Myometrial cell (primary cell): Measurements from ENCODE around the gene GORASP1. TPM values are rescaled to one million over a fixed set of nuclear protein-coding genes. Genes with fewer than 3 reads are reported as not detected.

Experiments used
- total RNA-seq: library from RNA; depleted of rRNA; stranded (reverse); fragments of >200 nt; gene quantifications from 2 replicates; pipeline ENCODE4 v1.2.3, GENCODE V29; 2015

The GORASP1 gene
- 32.6 and 41.8 TPM in 2 replicates for total RNA-seq

GRCh38 chr3:39107388-39108199, at the start of gene GORASP1, which contains the start of gene TTC21A:
Gene GORASP1 (minus strand): TSS chr3:39107627. CDS start chr3:39107541, 86 bp downstream.
Gene TTC21A (plus strand): TSS chr3:39107680. CDS start chr3:39107838, 158 bp downstream.

GRCh38 chr3:39051649-39052561, 55.5 kb downstream of the GORASP1 start, which contains the start of the genes SCN11A and WDR48:
Gene SCN11A (minus strand): TSS chr3:39051944. CDS start chr3:38950362, 101,582 bp downstream.
Gene WDR48 (plus strand): TSS chr3:39052016. CDS start chr3:39052026, 10 bp downstream.

Other genes starting within 250 kb of the GORASP1 start
- not detected in 2 replicates for gene SCN11A, start 55.7 kb downstream of the GORASP1 start, total RNA-seq
- gene WDR48, start 55.6 kb downstream of the GORASP1 start, total RNA-seq: 12.7 and 21.3 TPM in 2 replicates
- 2.0 and 6.0 TPM in 2 replicates for gene TTC21A, start 53 bp upstream of the GORASP1 start, total RNA-seq
- 7.1 and 7.8 TPM in 2 replicates for gene CSRNP1, start 46.0 kb upstream of the GORASP1 start, total RNA-seq
- gene XIRP1, start 85.0 kb upstream of the GORASP1 start, total RNA-seq: not detected in 2 replicates
- gene CX3CR1, start 172.4 kb upstream of the GORASP1 start, total RNA-seq: not detected in 2 replicates
- gene CCR8, start 222.1 kb upstream of the GORASP1 start, total RNA-seq: not detected in 2 replicates